Middle frontal gyrus (tissue), 1 donor: ENCODE data around the gene NOA1.

Experiments
- DNase-seq: peaks from one replicate; pipeline ENCODE4 v3.0.0-alpha.2; 2015; ENCODE audit warnings: low spot score; ENCODE audit errors: extremely low spot score

The NOA1 gene

DNA sequence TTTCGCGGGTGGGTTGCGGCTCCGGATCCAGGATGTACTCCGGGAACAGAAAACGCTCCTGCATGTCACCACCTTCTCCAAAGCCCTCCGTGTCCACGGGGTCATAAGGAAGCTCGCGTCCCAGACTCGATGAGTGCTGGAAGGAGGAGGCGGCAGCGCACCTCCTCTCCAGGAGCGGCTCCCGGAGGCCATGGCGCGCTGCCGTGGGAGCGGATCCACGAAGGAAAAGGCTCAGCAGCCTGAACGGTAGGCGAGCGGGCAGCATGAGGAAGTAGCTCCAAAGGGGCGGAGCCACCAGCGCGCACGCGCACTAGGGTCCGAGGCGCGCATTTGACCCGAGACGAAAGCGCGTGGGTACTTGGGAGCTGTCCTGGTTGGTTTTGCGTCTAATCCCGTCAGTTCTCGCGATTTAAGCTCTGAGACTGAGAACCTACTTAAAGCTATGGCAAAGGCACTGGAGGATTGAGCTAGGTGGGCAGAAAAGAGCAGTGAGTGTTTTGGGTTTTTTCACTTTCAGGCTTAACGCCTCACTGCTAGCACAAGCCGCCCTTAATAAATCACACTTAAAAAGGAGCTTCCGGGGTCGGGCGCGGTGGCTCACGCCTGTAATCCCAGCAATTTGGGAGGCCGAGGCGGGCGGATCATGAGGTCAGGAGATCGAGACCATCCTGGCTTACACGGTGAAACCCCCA, at the start of gene NOA1:
TSS of gene NOA1 (minus strand) at position 286 of the 692 bp plus-strand sequence. CDS start at position 265, 21 bp downstream.
- peak; percentile 98 for DNase-seq

DNA sequence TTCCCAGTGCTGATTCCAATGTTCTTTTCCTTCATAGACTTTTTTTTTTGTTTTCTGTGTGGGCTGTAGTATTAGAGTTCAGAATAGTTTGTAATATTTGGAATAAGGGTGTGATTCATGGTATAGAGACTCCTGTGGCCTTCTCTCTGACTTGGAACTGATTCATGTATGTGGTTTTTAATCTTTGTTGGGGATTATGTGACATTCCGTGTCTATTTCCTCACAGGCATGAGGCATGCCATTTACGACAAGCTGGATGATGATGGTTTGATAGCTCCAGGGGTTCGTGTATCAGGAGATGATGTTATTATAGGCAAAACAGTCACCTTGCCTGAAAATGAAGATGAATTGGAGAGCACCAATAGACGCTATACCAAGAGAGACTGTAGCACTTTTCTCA, 45.7 kb upstream of the NOA1 start:
- DNase-seq: no peak

DNA sequence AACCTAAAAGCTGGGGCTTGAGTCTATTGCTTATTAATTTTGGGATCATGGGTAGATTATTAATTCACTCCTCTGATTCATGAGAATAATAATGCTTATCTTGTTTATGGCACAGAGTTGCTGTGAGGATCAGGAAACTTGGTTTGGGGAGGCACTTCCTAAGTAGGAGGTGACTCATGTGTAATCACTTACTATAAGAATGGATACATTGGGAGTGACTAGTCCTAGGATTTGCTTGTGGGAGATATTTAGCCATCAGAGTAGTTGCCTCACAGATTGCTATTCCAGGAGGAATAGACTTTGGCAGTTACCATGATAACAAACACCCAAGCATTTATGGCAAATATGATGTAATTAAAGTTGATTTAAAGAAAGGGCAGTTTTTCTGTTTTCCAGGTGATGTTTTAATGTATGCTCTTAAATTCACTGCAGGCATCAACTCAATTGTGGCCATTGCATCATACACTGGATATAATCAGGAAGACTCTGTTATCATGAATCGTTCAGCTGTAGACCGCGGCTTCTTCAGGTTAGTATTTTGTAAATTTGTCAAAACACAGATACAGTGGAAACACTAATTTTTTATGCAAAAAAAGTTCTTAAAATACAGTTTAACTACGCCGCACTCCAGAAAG, 43.2 kb upstream of the NOA1 start:
- no peak for DNase-seq

DNA sequence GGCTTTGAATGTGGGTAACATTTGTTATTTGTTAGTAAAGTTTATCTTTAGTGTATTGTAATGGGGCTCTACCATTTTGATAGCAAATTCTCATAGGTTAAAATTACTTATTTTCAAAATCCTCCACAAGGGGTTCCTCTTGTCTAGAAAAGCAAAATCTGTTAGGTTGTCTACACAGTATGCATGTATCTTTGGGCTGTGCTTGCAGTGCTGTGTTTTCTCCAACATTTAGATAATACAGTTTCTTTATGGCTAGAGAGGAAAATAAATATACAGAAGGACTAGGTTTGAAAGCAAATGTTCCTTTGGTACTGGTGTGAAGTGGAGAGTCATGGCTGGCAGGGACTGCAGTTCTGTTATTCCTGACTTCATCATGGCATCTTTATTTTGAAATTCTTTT, 41.6 kb upstream of the NOA1 start:
- DNase-seq: no peak

DNA sequence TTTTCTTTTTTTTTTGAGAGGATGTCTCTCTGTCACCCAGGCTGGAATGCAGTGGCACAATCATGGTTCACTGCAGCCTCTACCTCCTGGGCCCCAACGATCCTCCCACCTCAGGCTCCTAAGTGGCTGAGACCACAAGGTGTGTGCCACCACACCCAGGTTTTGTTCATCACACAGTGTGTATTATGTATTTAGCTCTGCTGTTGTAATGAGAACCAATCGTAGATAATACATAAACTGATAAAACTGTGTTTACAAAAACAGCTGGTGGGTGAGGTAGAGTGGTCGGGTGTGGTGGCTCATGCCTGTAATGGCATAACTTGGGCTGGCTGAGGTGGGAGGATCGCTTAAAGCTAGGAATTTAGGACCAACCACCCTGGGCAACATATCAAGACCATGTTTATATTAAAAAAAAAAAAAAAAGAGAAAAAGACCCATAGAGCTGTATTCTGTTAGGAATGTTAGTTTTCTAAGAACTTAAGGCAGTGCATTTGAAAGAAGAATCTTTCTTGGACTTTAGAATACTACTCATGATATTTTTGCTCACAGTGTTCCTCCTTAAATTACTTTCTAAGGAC, 36.2 kb upstream of the NOA1 start:
- DNase-seq: no peak

DNA sequence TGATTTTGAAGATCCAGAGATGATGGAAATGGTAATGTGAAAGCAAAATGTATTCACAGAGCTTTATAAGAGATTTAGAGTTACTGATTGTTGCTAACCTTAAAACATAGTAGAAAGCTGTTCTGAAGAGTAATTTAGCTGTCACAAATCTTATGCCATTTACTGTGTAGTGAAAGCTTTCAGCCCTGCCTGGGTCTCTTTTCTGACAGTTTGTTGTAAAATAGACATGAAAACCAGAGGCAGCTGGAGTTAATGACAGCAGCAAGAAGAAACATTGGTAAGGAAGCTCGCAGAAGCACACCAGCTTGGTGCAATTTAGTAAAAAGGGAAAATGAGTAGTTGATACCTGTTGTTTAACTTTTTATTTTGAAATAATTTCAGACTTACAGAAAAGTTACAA, 22.3 kb upstream of the NOA1 start:
- no peak for DNase-seq

DNA sequence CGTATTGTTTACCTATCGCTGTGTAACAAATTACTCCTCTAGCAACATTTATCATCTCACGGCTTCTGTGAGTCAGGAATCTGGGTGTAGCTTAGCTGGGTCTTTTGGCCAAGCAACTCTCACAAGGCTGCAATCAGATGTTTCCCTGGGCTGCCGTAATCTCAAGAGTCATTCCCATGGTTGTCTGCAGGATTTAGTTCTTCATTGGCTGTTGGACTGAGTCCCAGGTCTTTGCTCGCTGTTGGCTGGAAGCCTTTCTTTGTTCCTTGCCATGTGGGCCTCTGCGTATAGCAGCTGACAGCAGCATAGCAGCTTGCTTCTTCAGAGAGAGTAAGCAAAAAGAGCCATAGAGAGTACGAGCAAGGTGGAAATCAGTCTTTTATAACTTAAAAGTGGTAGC, 18.1 kb upstream of the NOA1 start:
- peak; percentile 78 for DNase-seq

DNA sequence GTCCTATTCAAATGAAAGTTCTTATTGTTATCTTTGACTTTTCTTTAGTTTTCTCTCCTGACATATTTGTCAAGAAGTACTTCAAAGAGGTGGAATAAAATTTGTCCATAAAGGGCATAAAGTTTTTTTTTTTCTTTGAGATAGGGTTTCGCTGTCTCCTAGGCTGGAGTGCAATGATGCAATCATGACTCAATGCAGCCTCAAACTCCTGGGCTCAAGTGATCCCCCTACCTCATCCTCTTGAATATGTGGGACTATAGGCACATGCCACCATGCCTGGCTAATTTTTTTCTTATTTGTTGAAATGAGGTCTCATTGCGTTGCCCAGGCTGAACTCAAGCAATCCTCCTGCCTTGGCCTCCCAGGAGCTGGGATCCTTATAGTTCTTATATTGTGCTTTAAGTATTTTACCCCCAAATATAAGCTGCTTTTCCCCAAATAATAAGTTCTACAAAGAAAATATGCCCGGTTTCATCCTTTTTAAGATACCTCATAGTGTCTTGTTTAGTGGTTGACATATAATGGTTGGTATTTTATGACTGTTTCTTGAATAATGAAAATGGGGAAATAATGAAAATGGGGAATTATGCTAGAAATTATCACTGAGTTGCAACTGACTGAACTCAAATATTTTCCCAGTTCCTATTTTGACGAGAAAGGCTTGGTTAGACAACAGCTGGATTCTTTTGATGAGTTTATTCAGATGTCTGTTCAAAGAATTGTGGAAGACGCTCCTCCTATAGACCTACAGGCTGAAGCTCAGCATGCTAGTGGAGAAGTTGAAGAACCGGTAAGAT, 12.9 kb upstream of the NOA1 start:
- DNase-seq: no peak

DNA sequence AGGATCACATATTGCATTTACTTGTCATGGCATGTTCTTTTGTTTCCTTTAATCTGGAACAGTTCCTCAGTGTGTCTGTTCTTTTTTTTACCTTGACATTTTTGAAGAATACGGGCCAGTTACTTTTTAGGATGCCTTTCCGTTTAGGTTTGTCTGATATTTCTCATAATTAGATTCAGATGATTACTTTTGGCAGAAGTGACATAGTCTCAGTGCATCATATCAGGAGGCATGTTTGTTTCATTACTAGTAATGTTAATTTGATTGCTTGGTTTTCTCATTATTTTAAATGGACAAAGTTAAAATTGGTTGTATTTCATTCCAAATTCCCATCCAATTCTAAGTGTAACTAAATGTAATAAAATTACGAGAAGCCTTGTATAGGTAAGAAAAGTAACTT, 9.5 kb upstream of the NOA1 start:
- no peak for DNase-seq

DNA sequence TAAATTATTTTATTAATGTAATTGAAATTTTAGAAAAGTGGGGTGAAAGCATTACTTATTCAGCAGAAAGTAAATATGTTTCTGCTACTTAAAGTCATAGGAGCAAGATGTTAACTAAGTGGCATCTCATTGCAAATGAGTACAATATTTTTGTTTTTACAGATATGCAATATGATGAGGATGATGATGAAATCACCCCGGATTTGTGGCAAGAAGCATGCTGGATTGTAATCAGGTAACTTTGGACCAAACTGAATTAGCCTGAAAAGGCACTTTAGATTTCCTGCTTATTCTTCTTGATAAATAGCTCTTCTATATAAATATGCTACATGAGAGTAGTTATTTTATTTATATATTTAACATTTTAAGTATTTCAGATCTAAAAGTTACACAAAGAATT, 8.8 kb upstream of the NOA1 start:
- no peak for DNase-seq

DNA sequence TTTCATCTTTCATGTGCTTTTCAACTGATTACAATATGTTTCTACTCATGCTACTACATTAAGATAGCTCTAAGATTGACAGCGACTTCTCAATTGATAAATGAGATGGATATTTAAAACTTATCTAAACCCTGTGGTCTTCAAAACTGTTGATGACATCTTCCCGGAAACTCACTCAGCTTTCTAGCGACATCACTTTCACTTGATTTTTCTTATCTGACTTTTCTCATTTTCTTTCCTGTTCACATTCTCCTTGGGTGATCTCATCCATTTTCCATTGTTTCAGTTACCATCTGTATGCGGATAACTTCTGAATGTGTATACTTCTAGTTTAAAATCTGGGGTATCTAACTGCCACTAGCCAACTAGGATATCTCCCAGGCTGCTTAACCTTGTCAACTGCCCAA, 4.4 kb upstream of the NOA1 start:
- no peak for DNase-seq

DNA sequence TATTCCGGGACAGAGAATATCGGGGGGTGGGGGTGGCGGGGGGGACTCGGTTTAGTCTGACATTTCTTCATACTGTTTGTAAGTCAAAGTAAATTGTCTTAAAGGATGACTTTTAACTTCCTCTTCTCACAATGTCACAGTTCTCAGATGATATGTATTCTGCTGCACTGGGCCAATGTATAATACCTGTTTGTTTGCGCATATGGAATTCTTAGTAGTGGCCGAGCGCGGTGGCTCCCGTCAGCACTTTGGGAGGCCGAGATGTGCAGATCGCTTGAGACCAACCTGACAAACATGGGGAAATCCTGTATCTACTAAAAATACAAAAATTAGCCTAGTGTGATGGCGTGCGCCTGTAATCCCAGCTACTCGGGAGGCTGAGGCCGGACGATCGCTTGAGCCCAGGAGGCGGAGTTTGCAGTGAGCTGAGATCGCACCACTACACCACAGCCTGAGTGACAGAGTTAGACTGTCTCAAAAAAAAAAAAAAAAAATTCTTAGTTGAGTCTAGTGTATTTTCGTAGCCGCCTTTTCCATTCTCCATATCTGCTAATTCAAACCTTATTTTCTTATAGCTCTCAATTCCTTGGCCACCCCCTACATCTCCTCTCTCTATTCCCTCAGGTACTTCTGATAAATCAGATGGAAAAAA, 2.1 kb upstream of the NOA1 start:
- DNase-seq: no peak

DNA sequence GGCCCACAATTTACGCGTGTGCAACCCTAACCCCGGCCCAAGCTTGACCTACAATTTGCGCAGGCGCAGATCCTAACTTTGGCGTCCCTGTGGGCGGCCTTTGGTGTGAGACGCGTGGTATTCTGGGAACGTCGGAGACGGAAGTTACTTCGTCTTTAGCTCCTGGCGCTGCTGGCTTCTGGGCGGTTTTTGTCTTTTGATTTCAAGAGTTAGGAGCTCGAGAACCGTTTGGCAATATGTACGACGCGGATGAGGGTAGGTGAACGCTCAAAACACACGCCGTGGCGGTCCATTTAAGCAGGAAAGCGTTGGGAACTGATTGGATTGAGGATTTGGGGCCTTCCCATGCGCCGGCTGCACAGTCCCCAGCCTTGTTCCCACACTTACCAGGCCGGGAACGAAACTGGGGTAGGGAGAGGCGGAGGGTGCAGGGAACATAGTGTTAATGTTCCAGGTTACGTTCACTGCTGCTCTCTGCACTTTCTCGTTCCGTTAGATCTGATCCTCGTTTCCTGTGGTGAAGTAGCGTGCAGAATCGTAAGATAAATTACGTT, 1.4 kb upstream of the NOA1 start, which contains the start of gene POLR2B:
TSS of gene POLR2B (plus strand) at position 147 of the 554 bp plus-strand sequence. CDS start at position 237, 90 bp downstream.
- DNase-seq: peak; percentile 93

DNA sequence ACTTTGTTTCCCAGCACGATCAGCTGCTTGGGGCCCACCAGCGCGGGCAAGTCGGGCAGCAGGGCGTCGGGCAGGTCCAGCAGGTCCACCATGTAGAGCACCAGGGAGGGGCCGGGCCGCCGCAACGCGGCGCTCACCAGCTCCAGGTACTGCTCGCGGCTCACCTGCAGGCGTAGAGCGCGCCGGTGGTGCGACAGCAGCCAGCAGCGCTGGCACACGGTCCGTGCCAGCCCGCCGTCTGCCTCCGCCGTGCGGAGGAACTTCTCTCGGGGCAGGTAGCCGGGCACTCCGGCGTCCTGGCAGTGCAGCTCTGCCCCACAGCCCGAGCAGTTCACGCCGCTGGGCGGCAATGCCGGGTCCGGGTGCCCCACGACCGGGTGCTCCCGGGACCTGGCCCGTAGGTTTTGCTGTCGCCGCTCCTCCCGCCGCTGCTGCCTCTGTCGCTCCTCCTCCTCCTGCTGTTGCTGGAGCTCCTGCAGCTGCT, 527 bp downstream of the NOA1 start:
- no peak for DNase-seq

DNA sequence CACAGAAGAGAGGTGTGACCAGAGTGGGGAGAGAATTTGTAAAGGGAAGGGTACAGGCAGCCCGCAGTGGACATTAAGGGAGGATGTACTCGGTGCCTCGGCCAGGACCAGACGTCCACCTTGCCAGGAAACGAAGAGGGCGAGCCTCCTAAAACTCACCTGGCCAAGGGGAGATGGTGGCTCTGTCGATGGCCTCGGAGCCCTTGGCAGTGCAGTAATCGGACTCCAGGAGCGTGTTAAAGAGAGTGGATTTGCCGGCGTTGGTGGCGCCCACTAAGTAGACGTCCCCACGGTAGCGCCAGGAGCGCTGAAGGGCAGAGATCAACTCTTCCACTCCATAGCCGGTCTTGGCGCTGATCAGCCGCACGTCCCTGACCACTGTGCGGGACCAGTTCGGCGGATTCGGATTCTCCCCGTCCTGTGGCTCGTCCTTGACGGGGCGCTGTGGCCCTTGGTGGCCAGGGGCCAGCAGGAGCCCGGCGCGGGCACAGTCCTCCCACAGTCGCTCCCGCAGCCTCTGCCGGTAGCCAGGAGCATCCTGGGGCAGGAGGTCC, 1.0 kb downstream of the NOA1 start:
- no peak for DNase-seq

DNA sequence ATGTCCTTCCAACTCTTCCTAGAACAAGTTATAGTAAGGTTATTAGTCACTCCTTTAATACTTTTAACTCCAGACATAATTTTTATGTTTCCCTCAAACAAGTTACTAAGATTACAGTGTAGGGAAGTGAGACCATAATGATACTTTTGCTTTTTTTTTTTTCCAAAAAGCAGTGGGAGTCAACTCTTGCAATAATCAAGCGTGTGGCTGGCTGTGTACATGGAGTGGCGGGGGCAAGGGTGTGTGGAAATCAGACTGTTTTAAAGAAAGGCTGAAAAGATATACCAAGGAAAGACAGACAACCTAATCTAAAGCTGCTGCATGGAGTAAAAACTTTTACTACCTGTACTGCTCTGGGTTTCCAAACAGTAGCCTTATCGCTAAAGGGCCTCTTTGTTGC, 4.1 kb downstream of the NOA1 start:
- no peak for DNase-seq

DNA sequence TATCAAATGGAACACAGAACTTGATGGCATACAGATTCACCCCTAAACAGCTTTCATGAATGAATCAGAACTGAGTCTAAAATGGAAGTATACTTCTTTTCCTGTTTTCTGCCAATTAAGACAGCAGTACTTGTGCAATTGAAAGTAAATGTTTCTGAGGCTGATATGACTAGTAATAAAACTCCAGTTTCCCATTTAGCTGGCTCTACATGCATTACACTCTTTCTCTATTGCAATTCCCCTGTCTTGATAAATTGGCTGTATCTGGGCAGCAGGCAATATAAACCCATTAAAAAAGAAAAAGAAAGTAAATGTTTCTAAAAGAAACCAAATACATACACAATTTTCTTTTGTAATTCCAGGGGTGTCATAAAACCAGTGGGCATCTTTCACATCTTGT, 4.6 kb downstream of the NOA1 start:
- no peak for DNase-seq

DNA sequence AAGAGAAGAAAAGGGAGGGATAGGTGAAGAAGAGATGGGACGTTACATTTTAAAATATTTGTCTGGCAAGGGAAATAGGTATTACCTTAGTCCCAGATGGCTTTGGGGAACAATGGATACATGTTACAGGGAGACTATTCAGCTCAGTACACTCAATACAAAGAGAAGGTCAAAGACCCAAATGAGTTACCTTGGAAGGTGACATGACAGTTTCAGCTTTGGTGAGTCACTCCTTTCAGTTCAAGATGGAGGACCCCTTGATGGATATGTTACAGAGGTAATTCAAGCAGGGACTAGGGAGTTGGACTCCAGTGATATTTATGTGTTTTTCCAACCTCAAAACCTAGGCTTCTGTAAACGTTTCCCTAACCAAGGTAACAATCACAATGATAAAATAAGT, 5.0 kb downstream of the NOA1 start:
- DNase-seq: no peak

DNA sequence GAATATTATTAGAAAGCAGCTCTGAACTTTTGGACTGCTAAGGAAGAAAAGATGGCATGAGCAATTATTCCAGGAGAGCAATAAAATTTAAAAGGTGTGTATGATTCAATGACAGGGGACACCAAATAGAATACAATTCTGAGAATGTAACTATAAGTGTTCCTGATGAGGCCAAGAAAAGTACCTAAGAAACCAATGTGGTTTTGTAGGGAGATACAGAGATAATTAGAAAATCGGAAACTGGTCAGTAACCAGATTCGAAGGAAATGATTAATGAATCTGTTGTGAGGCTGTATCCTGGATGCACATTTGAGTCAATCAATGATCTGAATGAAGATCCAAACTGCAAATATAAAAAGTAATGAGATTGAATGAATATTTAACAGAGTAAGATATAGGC, 6.0 kb downstream of the NOA1 start:
- DNase-seq: no peak

DNA sequence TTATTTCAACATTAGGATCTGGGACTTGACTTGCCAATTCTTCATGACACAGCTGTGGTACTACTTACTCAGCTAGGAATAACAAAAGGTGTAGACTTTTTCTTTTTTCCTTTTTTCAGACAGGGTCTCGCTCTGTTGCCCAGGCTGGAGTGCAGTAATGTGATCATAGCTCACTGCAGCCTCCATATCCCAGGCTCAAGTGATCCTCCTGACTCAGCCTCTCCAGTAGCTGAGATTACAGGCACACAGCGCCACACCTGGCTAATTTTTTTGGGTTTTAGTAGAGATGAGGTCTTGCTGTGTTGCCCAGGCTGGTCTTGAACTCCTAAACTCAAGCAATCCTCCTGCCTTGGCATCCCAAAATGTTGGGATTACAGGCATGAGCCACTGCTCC, 16.3 kb downstream of the NOA1 start:
- no peak for DNase-seq

DNA sequence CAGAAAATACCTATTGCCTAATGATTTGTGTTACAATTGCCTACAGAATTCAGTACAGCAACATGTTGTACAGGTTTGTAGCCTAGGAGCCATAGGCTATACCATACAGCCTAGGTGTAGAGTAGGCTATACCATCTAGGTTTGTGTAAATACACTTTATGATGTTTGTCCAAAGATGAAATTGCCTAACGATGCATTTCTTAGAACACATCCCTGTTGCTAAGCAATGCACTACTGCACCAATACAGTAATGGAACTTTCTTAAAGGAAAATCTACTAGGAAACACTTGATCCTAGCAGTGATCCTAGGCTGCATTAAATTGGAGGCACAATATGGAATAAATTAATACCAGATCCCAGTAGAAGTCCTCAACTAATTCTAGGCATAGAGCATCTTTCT, 18.3 kb downstream of the NOA1 start:
- no peak for DNase-seq
